GM12878 (cell line): ENCODE results near the gene PDLIM5. TPM values are rescaled to one million over a fixed set of nuclear protein-coding genes. Genes with fewer than 3 reads are reported as not detected.

Experiments
- ATAC-seq: fragments of 200-7000 bp; cut with Tn5 transposase; 3 replicates; pipeline ENCODE4 v1.9.1; 2020; ENCODE audit warnings: mild to moderate bottlenecking, moderate library complexity
- BruUV-seq: library from RNA; stranded (reverse); fragments of 400-500 nt; replicated peaks from 2 replicates; lab custom pipeline; 2021; lab: Mats Ljungman, UMichigan
- CTCF ChIA-PET: fragments of 300-600 bp; sonication (Branson Sonifier 250); formaldehyde crosslinking; extraction: SDS; loops from one replicate; lab custom pipeline; 2021; ENCODE audit warnings: inconsistent platforms; lab: Yijun Ruan, JAX
- POLR2A ChIA-PET: fragments of 350-600 bp; formaldehyde crosslinking; extraction: SDS; loops from one replicate; lab custom pipeline; 2021; ENCODE audit warnings: inconsistent platforms; lab: Charles Lee
- RAD21 ChIA-PET: fragments of 300-600 bp; sonication (Branson Sonifier 250); formaldehyde crosslinking; loops from one replicate; lab custom pipeline; 2023; ENCODE audit warnings: antibody characterized with exemption; ENCODE audit not compliant: unreplicated experiment; lab: Charles Lee
- SMC1A ChIA-PET: fragments of 300-600 bp; sonication (Branson Sonifier 250); formaldehyde crosslinking; loops from one replicate; lab custom pipeline; 2023; ENCODE audit not compliant: unreplicated experiment, uncharacterized antibody; lab: Charles Lee
- DNase-seq: peaks from one replicate; pipeline ENCODE4 v3.0.0-alpha.2; 2011; ENCODE audit warnings: low read depth, low spot score
- FAIRE-seq: peaks from 3 replicates; lab custom pipeline; 2011; peaks lifted over from hg19 to GRCh38; lab: Jason Lieb, UNC
- H2AFZ ChIP-seq: 2 replicates; pipeline ENCODE4 v1.6.0; 2011; ENCODE audit warnings: low read depth, low read length, control low read depth; ENCODE audit not compliant: control insufficient read depth
- H3K27ac ChIP-seq: 2 replicates; pipeline ENCODE4 v1.5.1; 2011; ENCODE audit warnings: control low read depth; ENCODE audit not compliant: control insufficient read depth, insufficient read depth
- H3K27me3 ChIP-seq, 2 experiments: replicated peaks in 1 of 2; 2 replicates each; pipeline versions ENCODE4 v1.6.0 to v1.6.1; 2011; ENCODE audit warnings: low read length in 1 of 2; ENCODE audit not compliant: control insufficient read depth in 2 of 2, insufficient read depth in 2 of 2
- H3K36me3 ChIP-seq, 2 experiments: 2 replicates each; pipeline ENCODE4 v1.5.1; 2011; ENCODE audit warnings: low read length in 1 of 2; ENCODE audit not compliant: control insufficient read depth in 2 of 2, insufficient read depth in 2 of 2
- H3K4me1 ChIP-seq: 2 replicates; pipeline ENCODE4 v1.6.1; 2011; ENCODE audit warnings: mild to moderate bottlenecking, low read length, moderate library complexity, mixed read lengths; ENCODE audit not compliant: control insufficient read depth, insufficient read depth
- H3K4me2 ChIP-seq: 2 replicates; pipeline ENCODE4 v1.6.0; 2011; ENCODE audit warnings: control low read depth; ENCODE audit not compliant: control insufficient read depth, insufficient read depth
- H3K4me3 ChIP-seq: fragments of 200-600 bp; sonication (generic); 2 replicates; pipeline ENCODE4 v1.5.1; 2016
- H3K79me2 ChIP-seq: 2 replicates; pipeline ENCODE4 v1.6.0; 2011; ENCODE audit warnings: low read length; ENCODE audit not compliant: control insufficient read depth, insufficient read depth
- H3K9ac ChIP-seq: 2 replicates; pipeline ENCODE4 v1.8.0; 2011; ENCODE audit warnings: low read length, control low read depth, mixed read lengths; ENCODE audit not compliant: control insufficient read depth, insufficient read depth
- H3K9me3 ChIP-seq: replicated peaks from 3 replicates; pipeline ENCODE4 v1.5.1; 2011; ENCODE audit warnings: mild to moderate bottlenecking, low read length; ENCODE audit not compliant: control insufficient read depth, insufficient read depth
- H4K20me1 ChIP-seq: 2 replicates; pipeline ENCODE4 v1.6.0; 2011; ENCODE audit not compliant: control insufficient read depth, insufficient read depth
- KAT2A ChIP-seq: conservative IDR thresholded peaks from 2 replicates; pipeline ENCODE4 v1.6.1; 2011; ENCODE audit warnings: low read depth, low read length; ENCODE audit not compliant: control insufficient read depth
- MTA3 ChIP-seq: IDR thresholded peaks from 2 replicates; pipeline ENCODE4 v1.6.1; 2012; ENCODE audit warnings: low read length, inconsistent platforms, borderline replicate concordance
- MYB ChIP-seq: fragments of 150-350 bp; IDR thresholded peaks from 2 replicates; pipeline ENCODE4 v1.6.1; 2014; ENCODE audit warnings: mild to moderate bottlenecking, low read depth, low read length, borderline replicate concordance
- PML ChIP-seq: IDR thresholded peaks from 2 replicates; pipeline ENCODE4 v1.6.1; 2012; ENCODE audit warnings: low read length, inconsistent platforms
- POLR2A ChIP-seq: IDR thresholded peaks from 2 replicates; pipeline ENCODE4 v1.6.1; 2011; ENCODE audit warnings: low read depth, mild to moderate bottlenecking, low read length
- RFX5 ChIP-seq: IDR thresholded peaks from 2 replicates; pipeline ENCODE4 v1.6.1; 2011; ENCODE audit warnings: low read depth, low read length, improper control_type of control experiment
- WRNIP1 ChIP-seq: IDR thresholded peaks from 2 replicates; pipeline ENCODE4 v1.6.1; 2011; ENCODE audit warnings: low read depth, low read length, improper control_type of control experiment, borderline replicate concordance
- ZNF217 ChIP-seq: fragments of 450-650 bp; IDR thresholded peaks from 2 replicates; pipeline ENCODE4 v1.6.1; 2017; ENCODE audit warnings: antibody characterized with exemption, mild to moderate bottlenecking
- WGBS: methylation state at CpG from one replicate; pipeline ENCODE4 v1.1.6; 2016; ENCODE audit warnings: low lambda C conversion rate; ENCODE audit not compliant: insufficient replicate concordance, insufficient coverage; ENCODE audit errors: missing lambda C conversion rate; 5-methylcytosine and 5-hydroxymethylcytosine counted together
- in situ Hi-C: fragments of 300-500 bp; cut with MboI; formaldehyde crosslinking; loops from 9 replicates; pipeline ENCODE4 v1.14.3; 2018; ENCODE audit warnings: mixed read lengths
- intact Hi-C: fragments of 100-400 bp; cut with micrococcal nuclease; formaldehyde crosslinking; loops from one replicate; pipeline ENCODE4 v1.14.2; 2022; ENCODE audit not compliant: unreplicated experiment
- polyA plus RNA-seq, 11 experiments: library from polyadenylated mRNA; depleted of rRNA in 4 of 11; unstranded in 6 of 11; stranded (reverse) in 5 of 11; fragments of >200 nt; fragmentation: Nextera tagmentation in 4 of 11; fragmentation: Illumina TruSeq in 1 of 11; extraction: Ambion mirVana in 4 of 11; extraction: Trizol in 1 of 11; gene quantifications; 1 replicate in 1 of 11; 2 replicates in 10 of 11; pipeline versions ENCODE4 v1.2.1 to v1.2.3, GENCODE V29; 2011 to 2016; ENCODE audit warnings: inconsistent platforms in 2 of 11, missing spikeins in 2 of 11, low read depth in 1 of 11
- total RNA-seq, 4 experiments: library from RNA; depleted of rRNA in 3 of 4; stranded (reverse); fragments of >200 nt in 3 of 4; fragmentation: Illumina TruSeq in 1 of 4; extraction: Trizol in 1 of 4; gene quantifications; 2 replicates each; pipeline versions ENCODE4 v1.2.1 to v1.2.3, GENCODE V29; 2013 to 2021
- TF ChIP-seq, protein P1 (sequence below): fragments of 450-650 bp; IDR thresholded peaks from 2 replicates; pipeline ENCODE4 v1.6.1; 2017; ENCODE audit warnings: mild to moderate bottlenecking
- TF ChIP-seq, protein P2 (sequence below): fragments of 450-650 bp; IDR thresholded peaks from 2 replicates; pipeline ENCODE4 v1.6.1; 2018; ENCODE audit warnings: borderline replicate concordance, mild to moderate bottlenecking; ENCODE audit not compliant: partially characterized antibody
- TF ChIP-seq, protein P3 (sequence below): IDR thresholded peaks from 2 replicates; pipeline ENCODE4 v1.6.1; 2012; ENCODE audit warnings: low read depth, low read length, improper control_type of control experiment
- TF ChIP-seq, protein P4 (sequence below): fragments of 450-650 bp; IDR thresholded peaks from 2 replicates; pipeline ENCODE4 v1.6.1; 2016; ENCODE audit warnings: mild to moderate bottlenecking, moderate library complexity, borderline replicate concordance
- TF ChIP-seq, protein P5 (sequence below): fragments of 450-650 bp; IDR thresholded peaks from 2 replicates; pipeline ENCODE4 v1.6.1; 2014; ENCODE audit warnings: mild to moderate bottlenecking

Gene PDLIM5
- total and polyA plus RNA-seq, 10 of the 15 experiments (the other 5 are each of a cell fraction or from before 2014, with no cell fraction given), result 10.0 to 52.9 (median 20.7) TPM

DNA sequence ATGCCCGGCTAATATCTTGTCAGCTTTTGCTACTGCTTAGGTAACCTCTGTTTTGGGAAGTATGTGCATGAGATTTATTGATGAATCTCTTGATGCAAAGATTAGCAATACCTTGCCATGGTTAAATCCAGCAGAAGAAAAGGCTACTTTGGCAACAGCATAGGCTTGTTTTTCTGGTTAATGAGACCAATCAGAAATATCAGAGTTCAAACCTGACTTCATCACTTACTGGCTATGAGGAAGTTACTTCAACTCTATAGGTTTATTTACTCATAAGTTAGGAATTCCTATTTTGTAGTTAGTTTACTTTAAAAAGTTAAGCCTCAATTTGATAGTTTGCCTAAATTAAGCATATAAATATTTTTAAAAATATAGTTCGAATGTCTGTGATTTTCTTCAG is 93.1 kb downstream of the PDLIM5 start (continued):
- TF ChIP-seq, protein P1, sequence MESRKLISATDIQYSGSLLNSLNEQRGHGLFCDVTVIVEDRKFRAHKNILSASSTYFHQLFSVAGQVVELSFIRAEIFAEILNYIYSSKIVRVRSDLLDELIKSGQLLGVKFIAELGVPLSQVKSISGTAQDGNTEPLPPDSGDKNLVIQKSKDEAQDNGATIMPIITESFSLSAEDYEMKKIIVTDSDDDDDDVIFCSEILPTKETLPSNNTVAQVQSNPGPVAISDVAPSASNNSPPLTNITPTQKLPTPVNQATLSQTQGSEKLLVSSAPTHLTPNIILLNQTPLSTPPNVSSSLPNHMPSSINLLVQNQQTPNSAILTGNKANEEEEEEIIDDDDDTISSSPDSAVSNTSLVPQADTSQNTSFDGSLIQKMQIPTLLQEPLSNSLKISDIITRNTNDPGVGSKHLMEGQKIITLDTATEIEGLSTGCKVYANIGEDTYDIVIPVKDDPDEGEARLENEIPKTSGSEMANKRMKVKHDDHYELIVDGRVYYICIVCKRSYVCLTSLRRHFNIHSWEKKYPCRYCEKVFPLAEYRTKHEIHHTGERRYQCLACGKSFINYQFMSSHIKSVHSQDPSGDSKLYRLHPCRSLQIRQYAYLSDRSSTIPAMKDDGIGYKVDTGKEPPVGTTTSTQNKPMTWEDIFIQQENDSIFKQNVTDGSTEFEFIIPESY, result no peak
- TF ChIP-seq, protein P2, sequence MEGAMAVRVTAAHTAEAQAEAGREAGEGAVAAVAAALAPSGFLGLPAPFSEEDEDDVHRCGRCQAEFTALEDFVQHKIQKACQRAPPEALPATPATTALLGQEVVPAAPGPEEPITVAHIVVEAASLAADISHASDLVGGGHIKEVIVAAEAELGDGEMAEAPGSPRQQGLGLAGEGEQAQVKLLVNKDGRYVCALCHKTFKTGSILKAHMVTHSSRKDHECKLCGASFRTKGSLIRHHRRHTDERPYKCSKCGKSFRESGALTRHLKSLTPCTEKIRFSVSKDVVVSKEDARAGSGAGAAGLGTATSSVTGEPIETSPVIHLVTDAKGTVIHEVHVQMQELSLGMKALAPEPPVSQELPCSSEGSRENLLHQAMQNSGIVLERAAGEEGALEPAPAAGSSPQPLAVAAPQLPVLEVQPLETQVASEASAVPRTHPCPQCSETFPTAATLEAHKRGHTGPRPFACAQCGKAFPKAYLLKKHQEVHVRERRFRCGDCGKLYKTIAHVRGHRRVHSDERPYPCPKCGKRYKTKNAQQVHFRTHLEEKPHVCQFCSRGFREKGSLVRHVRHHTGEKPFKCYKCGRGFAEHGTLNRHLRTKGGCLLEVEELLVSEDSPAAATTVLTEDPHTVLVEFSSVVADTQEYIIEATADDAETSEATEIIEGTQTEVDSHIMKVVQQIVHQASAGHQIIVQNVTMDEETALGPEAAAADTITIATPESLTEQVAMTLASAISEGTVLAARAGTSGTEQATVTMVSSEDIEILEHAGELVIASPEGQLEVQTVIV, result no peak
- TF ChIP-seq ZNF217, result no peak
- no peak for TF ChIP-seq RFX5
- TF ChIP-seq WRNIP1, result no peak

DNA sequence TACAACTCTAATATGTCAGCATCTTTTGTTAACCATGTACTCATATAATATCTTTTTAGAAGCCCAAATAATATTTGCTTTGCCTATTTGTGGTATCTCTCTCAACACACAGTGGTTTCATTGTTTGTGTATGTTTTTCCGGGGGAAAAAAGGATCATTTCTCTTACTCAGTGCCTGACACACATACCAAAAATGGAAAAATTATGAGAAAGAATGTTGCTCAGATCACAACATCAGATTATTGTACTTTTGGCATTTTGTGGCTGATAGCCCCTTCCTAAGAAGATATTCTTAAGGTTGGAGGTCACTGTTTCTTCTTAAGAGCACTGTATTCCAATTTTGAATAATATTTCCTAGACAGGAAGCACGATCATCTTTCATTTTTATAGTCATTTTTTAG is 93.6 kb downstream of the PDLIM5 start:
- ATAC-seq (no peak), FAIRE-seq (no peak), DNase-seq (no peak)
- no peak overlapping the region for H3K4me3 ChIP-seq
- 44% methylated on average over 2 of the region's 2 CpGs for WGBS
- intact Hi-C loops (no loop called here), in situ Hi-C loops (no loop called here)
- H3K36me3 ChIP-seq, result no peaks in the 10 kb centered on the region
- BruUV-seq, result no TSS peak
- ChIA-PET POLR2A (no interaction called here), SMC1A (no interaction called here), CTCF (no interaction called here), RAD21 (no interaction called here)
- no peaks in the 10 kb centered on the region for H4K20me1 ChIP-seq
- H3K4me2 ChIP-seq, result no peak overlapping the region
- no peaks in the 10 kb centered on the region for H3K9me3 ChIP-seq
- no peaks in the 10 kb centered on the region for H3K4me1 ChIP-seq
- H3K79me2 ChIP-seq, result no peaks in the 10 kb centered on the region
- no peak overlapping the region for H2AFZ ChIP-seq
- no peak overlapping the region for H3K9ac ChIP-seq
- H3K27ac ChIP-seq, result no peak overlapping the region
- no peaks in the 10 kb centered on the region for H3K27me3 ChIP-seq
- TF ChIP-seq MTA3 (no peak), PML (no peak), WRNIP1 (no peak), MYB (no peak), POLR2A (no peak), KAT2A (no peak)
- TF ChIP-seq, protein P3, sequence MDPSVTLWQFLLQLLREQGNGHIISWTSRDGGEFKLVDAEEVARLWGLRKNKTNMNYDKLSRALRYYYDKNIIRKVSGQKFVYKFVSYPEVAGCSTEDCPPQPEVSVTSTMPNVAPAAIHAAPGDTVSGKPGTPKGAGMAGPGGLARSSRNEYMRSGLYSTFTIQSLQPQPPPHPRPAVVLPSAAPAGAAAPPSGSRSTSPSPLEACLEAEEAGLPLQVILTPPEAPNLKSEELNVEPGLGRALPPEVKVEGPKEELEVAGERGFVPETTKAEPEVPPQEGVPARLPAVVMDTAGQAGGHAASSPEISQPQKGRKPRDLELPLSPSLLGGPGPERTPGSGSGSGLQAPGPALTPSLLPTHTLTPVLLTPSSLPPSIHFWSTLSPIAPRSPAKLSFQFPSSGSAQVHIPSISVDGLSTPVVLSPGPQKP, result no peak
- TF ChIP-seq, protein P4, sequence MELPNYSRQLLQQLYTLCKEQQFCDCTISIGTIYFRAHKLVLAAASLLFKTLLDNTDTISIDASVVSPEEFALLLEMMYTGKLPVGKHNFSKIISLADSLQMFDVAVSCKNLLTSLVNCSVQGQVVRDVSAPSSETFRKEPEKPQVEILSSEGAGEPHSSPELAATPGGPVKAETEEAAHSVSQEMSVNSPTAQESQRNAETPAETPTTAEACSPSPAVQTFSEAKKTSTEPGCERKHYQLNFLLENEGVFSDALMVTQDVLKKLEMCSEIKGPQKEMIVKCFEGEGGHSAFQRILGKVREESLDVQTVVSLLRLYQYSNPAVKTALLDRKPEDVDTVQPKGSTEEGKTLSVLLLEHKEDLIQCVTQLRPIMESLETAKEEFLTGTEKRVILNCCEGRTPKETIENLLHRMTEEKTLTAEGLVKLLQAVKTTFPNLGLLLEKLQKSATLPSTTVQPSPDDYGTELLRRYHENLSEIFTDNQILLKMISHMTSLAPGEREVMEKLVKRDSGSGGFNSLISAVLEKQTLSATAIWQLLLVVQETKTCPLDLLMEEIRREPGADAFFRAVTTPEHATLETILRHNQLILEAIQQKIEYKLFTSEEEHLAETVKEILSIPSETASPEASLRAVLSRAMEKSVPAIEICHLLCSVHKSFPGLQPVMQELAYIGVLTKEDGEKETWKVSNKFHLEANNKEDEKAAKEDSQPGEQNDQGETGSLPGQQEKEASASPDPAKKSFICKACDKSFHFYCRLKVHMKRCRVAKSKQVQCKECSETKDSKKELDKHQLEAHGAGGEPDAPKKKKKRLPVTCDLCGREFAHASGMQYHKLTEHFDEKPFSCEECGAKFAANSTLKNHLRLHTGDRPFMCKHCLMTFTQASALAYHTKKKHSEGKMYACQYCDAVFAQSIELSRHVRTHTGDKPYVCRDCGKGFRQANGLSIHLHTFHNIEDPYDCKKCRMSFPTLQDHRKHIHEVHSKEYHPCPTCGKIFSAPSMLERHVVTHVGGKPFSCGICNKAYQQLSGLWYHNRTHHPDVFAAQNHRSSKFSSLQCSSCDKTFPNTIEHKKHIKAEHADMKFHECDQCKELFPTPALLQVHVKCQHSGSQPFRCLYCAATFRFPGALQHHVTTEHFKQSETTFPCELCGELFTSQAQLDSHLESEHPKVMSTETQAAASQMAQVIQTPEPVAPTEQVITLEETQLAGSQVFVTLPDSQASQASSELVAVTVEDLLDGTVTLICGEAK, result no peak
- TF ChIP-seq, protein P5, sequence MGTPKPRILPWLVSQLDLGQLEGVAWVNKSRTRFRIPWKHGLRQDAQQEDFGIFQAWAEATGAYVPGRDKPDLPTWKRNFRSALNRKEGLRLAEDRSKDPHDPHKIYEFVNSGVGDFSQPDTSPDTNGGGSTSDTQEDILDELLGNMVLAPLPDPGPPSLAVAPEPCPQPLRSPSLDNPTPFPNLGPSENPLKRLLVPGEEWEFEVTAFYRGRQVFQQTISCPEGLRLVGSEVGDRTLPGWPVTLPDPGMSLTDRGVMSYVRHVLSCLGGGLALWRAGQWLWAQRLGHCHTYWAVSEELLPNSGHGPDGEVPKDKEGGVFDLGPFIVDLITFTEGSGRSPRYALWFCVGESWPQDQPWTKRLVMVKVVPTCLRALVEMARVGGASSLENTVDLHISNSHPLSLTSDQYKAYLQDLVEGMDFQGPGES, result no peak
